Adrenal gland (tissue), 5 donors: ENCODE data around the gene EFTUD2.

ENCODE experiments used
- POLR2A ChIP-seq, 2 donors: fragments of 450-650 bp; IDR thresholded peaks; one replicate each; pipeline ENCODE4 v1.6.1; 2017; ENCODE audit warnings: antibody characterized with exemption in 2 of 2, mild to moderate bottlenecking in 2 of 2, moderate library complexity in 1 of 2
- TF ChIP-seq, protein P1 (sequence below), 6 experiments: fragments of 450-650 bp in 4 of 6; fragments of 200-600 bp in 2 of 6; sonication (generic) in 1 of 6; IDR thresholded peaks; 1 replicate in 5 of 6; 2 replicates in 1 of 6; pipeline versions ENCODE4 v1.5.1 to v1.8.0; 2016 to 2021; ENCODE audit warnings: antibody characterized with exemption in 6 of 6, mild to moderate bottlenecking in 2 of 6, moderate library complexity in 1 of 6
- donor health status: DM: no; HTN: no; CAD: no.

DNA sequence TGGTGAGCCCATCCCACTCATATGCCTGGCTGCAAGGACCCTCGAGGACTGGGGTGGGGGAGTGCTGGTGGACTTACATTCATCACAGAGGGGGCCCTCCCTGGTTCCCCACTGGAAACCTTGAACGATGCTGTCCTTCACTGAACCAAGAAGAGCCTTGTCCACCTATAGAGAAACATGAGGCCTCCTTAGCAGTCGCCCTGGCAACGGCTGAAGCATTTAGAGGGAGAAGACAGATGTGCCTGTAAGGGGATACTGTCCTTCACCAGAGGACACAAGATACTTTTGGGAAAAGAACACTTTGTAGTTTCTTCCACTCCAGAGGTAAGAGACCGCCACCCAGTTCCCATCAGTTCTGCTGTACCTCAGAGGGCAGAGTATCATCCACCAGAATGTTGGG, 45.1 kb downstream of the EFTUD2 start:
- TF ChIP-seq, protein P1, sequence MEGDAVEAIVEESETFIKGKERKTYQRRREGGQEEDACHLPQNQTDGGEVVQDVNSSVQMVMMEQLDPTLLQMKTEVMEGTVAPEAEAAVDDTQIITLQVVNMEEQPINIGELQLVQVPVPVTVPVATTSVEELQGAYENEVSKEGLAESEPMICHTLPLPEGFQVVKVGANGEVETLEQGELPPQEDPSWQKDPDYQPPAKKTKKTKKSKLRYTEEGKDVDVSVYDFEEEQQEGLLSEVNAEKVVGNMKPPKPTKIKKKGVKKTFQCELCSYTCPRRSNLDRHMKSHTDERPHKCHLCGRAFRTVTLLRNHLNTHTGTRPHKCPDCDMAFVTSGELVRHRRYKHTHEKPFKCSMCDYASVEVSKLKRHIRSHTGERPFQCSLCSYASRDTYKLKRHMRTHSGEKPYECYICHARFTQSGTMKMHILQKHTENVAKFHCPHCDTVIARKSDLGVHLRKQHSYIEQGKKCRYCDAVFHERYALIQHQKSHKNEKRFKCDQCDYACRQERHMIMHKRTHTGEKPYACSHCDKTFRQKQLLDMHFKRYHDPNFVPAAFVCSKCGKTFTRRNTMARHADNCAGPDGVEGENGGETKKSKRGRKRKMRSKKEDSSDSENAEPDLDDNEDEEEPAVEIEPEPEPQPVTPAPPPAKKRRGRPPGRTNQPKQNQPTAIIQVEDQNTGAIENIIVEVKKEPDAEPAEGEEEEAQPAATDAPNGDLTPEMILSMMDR (IDR thresholded peaks at IDR 0.05), result no peak
- no peak for TF ChIP-seq POLR2A (IDR thresholded peaks at IDR 0.05)
